ENCODE data around the gene NDUFB10. TPM values are rescaled to one million over a fixed set of nuclear protein-coding genes. Genes with fewer than 3 reads are reported as not detected.

The NDUFB10 gene
- total RNA-seq, 1 donor from 2014 or later, result 126 TPM

- no peak overlapping the region for H3K27ac Mint-ChIP-seq (ENCODE audit: unreplicated experiment)
- H3K9me3 Mint-ChIP-seq (ENCODE audit: unreplicated experiment), result no peaks in the 10 kb centered on the region
- TF ChIP-seq, protein P1, sequence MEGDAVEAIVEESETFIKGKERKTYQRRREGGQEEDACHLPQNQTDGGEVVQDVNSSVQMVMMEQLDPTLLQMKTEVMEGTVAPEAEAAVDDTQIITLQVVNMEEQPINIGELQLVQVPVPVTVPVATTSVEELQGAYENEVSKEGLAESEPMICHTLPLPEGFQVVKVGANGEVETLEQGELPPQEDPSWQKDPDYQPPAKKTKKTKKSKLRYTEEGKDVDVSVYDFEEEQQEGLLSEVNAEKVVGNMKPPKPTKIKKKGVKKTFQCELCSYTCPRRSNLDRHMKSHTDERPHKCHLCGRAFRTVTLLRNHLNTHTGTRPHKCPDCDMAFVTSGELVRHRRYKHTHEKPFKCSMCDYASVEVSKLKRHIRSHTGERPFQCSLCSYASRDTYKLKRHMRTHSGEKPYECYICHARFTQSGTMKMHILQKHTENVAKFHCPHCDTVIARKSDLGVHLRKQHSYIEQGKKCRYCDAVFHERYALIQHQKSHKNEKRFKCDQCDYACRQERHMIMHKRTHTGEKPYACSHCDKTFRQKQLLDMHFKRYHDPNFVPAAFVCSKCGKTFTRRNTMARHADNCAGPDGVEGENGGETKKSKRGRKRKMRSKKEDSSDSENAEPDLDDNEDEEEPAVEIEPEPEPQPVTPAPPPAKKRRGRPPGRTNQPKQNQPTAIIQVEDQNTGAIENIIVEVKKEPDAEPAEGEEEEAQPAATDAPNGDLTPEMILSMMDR (IDR thresholded peaks at IDR 0.05), result no peak
- peaks cover 8% of the 10 kb centered on the region for H3K4me1 Mint-ChIP-seq (ENCODE audit: unreplicated experiment)
- H3K4me3 Mint-ChIP-seq (ENCODE audit: unreplicated experiment), result no peak overlapping the region
- peaks cover 18% of the 10 kb centered on the region for H3K36me3 Mint-ChIP-seq (ENCODE audit: unreplicated experiment)
- no peak for DNase-seq (ENCODE audit: extremely low spot score, unreplicated experiment)
- no peaks in the 10 kb centered on the region for H3K27me3 Mint-ChIP-seq (ENCODE audit: unreplicated experiment)
Observed at GRCh38 chr16:1999866-2000514, 40.7 kb downstream of the NDUFB10 start.

DNA sequence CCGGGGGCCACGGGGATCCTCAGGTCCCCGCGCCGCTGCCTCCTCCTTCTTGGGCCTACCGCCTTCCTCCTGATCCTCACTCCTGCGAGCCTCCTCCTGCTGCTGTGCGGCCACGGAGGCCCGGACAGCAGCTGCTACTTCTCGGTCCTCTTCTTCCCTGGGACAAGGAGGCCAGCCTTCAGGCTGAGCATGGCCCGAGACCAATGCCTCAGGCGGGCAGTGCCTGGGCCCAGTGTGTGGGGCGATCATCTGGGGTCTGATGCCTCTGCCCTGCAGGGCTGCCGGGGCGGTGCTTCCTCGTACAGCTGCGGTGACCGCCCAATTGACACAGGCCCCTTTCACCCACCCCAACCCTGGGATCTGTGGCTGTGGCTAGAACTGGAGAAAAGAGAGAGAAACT is 41.7 kb downstream of the NDUFB10 start:
- peaks cover 15% of the 10 kb centered on the region for H3K36me3 Mint-ChIP-seq (ENCODE audit: unreplicated experiment)
- H3K9me3 Mint-ChIP-seq (ENCODE audit: unreplicated experiment), result no peaks in the 10 kb centered on the region
- no peak overlapping the region for H3K4me3 Mint-ChIP-seq (ENCODE audit: unreplicated experiment)
- no peaks in the 10 kb centered on the region for H3K27me3 Mint-ChIP-seq (ENCODE audit: unreplicated experiment)
- TF ChIP-seq, protein P1 (IDR thresholded peaks at IDR 0.05), result no peak
- no peak for DNase-seq (ENCODE audit: extremely low spot score, unreplicated experiment)
- no peak overlapping the region for H3K27ac Mint-ChIP-seq (ENCODE audit: unreplicated experiment)
- peaks cover 11% of the 10 kb centered on the region for H3K4me1 Mint-ChIP-seq (ENCODE audit: unreplicated experiment)

DNA sequence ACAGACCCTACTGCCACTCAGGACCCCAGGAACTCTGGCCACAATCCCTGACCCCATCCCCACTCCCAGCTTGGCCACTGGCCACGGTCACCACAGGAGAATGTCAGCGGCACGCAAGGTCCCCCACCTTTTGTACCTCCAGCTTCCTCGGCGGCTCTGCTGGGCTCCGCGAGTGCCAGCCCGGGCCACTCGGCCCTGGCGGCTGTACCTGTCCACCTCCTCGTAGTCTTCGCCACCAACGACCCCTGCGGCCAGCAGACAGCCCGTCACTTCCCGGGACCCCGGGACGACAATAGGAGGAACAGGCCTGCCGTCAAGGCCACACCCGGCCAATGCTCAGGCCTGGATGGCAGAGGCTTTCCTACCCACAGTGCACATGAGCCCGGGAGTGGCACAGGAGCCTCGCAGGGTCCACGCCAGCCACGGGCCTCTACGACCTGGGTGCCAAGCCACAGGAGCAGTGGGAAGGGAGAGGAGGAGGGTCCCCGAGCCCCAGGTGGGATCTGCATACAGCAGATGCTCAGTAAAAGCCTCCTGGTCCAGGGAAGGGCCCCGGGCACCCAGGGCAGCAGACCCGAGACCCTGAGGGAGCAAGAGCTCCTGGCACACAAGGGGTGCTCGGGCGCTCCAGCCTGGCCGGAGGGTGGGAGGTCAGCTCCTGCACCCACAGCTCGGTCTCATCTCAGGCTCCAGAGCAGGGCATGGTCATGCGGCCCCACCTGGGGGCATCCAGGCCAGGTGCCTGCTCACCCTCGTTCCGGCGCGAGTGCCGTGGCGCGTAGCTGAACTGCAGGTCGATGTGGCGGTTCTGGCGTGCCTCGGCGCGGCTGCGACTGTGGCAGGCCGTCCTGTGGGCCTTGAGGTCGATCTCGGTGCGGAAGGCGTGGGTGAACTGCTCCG is 42.4 kb downstream of the NDUFB10 start:
- DNase-seq (ENCODE audit: extremely low spot score, unreplicated experiment), result no peak
- Mint-ChIP-seq H3K4me3 (ENCODE audit: unreplicated experiment) (no peak overlapping the region), H3K27ac (ENCODE audit: unreplicated experiment) (no peak overlapping the region), H3K36me3 (ENCODE audit: unreplicated experiment) (peaks cover 15% of the 10 kb centered on the region), H3K4me1 (ENCODE audit: unreplicated experiment) (peaks cover 15% of the 10 kb centered on the region), H3K9me3 (ENCODE audit: unreplicated experiment) (no peaks in the 10 kb centered on the region), H3K27me3 (ENCODE audit: unreplicated experiment) (no peaks in the 10 kb centered on the region)
- TF ChIP-seq, protein P1 (IDR thresholded peaks at IDR 0.05), result no peak

DNA sequence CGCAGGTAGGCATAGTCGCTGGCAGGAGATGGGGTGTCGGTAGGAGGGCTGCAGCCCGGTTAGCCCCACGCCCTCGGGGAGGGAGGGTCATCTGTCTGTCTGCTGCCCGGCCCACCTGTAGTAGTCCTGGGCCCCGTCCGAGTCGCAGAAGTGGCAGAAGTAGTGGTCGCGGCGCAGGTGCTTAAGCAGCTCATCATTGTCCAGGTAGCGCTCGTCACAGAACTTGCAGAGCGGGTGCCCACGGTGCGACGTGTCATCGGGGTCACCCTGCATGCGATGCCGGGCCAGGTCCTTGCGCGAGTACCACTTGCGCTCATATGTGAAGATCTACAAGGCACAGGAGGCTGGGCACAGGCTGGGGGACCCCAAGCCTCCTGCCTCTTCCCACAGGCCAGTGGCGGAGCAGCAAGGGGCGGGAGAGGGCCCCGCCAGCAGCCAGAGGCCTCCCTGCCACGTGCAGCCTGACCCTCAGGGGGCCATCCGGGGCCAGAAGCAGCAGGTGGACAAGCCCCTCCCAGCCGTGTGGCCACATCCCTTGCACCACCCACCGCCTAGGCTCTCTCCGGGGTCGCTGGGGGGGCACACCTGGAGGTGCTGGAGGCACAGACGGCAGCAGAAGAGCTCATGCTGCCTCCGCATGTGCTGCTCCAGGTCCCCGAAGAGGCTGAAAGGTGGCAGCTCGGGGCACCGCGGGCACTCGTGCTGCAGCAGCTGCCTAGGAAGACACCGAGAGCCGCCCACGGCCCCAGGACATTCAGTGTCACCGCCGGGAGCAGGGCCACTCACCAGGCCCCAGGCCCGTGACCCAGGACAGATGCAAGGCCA is 43.3 kb downstream of the NDUFB10 start:
- Mint-ChIP-seq H3K4me3 (ENCODE audit: unreplicated experiment) (no peak overlapping the region), H3K27ac (ENCODE audit: unreplicated experiment) (no peak overlapping the region), H3K27me3 (ENCODE audit: unreplicated experiment) (no peaks in the 10 kb centered on the region), H3K9me3 (ENCODE audit: unreplicated experiment) (no peaks in the 10 kb centered on the region), H3K36me3 (ENCODE audit: unreplicated experiment) (peaks cover 12% of the 10 kb centered on the region), H3K4me1 (ENCODE audit: unreplicated experiment) (peaks cover 24% of the 10 kb centered on the region)
- DNase-seq (ENCODE audit: extremely low spot score, unreplicated experiment), result no peak
- TF ChIP-seq, protein P1 (IDR thresholded peaks at IDR 0.05), result no peak
